HG03066 (cell line): ENCODE data around the gene TLR1.
"Not testable (repeated sequence)": the region's sequence is repeated elsewhere in the genome, so short reads cannot be mapped to it uniquely, and the experiment has no call there.

Source experiments
- ATAC-seq: cut with Tn5 transposase; IDR thresholded peaks from one replicate; pipeline ENCODE4 v1.9.1; 2021; ENCODE audit warnings: low read depth; ENCODE audit not compliant: unreplicated experiment

Gene TLR1

DNA sequence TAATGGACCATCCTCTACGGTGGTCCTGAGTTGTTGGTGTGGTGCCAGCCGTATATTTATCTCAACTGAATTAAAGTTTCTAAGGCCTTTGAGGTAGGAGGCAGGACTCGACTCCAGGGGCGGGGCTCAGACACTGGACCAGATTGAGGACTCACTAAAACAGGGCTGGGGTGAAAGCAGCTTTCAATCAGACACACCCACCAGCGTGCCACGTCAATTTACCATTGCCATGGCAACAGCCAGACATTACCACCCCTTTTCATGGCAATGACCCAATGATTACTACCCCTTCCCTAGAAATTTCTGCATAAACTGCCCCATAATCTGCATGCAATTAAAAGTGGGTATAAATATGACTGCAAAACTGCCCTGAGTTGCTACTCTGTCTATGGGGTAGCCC is 6.7 kb upstream of the TLR1 start:
- no peak for ATAC-seq

- ATAC-seq: not testable (repeated sequence)
Measured at GRCh38 chr4:38807462-38807861, 2.9 kb upstream of the TLR1 start.

- not testable (repeated sequence) for ATAC-seq
Measured at GRCh38 chr4:38806251-38806650, 1.7 kb upstream of the TLR1 start.

DNA sequence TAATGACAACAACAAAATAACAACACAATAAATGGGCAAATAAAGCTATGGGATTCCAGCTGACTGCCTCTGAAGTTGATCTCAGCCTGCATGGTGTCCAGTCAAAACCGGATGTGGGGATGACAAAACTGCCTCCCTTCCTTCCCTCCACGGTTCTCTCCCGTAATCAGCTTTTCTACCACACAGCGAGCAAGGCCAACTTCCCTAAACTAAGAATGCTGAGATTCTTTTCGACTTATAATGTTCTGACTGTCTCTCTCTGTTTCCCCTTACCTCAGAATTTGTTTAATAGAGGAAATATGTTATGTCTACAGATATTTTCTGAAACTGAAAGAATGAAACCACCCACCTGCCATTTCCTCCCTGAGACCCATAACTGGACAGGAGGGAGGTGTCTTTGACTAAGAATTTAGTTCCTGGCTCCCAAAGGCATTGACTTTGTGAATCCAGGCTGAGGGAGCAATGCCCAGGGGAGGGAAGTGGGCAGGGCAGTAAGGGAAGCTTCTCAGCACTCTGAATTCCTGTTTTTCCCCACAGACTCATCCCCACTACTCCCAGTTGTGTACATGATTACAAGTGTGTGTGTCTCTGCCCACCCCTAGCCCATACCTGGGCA is 1.0 kb upstream of the TLR1 start:
- peak; percentile 82 for ATAC-seq

- peak; percentile 53 for ATAC-seq
Measured at GRCh38 chr4:38803833-38804653, 548 bp downstream of the TLR1 start.

DNA sequence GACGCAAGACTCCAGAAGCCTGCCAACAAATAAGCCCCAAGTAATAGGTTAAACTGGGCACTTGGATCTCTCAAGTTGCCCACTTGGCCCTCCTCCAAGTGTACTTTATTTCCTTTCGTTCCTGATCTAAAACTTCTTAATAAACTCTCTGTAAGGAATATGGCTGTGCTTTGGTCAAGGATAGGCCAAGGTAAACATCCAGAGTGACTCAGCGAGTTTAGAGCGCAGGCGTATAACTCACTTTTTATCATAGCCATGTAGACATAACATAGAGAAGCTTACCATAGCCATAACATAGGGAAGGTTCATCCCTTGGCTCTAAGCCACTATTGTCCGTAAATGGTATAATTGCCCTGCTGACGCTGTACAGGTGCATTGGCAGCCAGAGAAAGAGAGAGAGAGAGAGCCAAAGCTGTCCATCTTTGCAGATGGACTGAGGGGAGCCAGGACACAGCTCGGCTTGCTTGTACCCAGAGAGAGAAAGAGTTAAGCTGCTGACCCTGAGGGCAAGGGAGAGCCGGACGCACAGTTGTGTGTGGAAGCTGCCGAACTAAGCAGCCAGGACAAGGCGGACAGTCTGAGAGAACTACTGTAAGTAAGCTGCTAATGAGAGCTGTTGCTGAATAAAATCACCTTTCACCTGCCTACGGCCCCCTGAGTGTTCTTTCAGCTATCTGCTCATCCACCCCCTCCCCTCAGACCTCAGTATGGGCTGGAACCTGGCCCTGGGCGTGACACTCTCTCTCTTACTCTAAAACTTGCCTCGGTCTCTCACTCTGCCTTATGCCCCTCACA is 1.8 kb downstream of the TLR1 start:
- ATAC-seq: no peak

GRCh38 chr4:38800961-38801450 is 3.6 kb downstream of the TLR1 start:
- ATAC-seq: no peak

GRCh38 chr4:38800366-38800765 is 4.2 kb downstream of the TLR1 start:
- ATAC-seq: no peak

GRCh38 chr4:38795087-38795486 is 9.5 kb downstream of the TLR1 start:
- no peak for ATAC-seq

GRCh38 chr4:38794051-38794450 is 10.5 kb downstream of the TLR1 start:
- ATAC-seq: no peak

DNA sequence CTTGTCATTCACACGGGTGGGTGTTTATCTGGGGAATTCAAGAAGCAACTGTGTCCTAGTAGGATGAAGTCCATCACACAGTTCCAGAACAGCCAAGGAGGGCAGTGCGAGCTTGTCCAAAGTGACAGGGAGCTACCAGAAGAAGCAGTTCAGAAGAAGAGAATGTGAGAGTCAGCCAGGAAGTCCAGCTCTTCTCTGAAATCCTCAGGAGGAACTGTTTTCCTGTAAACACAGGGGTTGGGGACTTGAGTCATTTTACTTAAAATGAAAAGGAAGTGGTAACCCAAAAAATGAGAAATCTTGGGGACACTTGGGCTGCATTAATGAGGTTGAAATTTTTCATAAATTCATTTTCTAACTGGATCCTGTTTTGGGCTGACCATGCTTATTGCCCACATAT is 13.6 kb downstream of the TLR1 start:
- no peak for ATAC-seq

- ATAC-seq: no peak
Measured at GRCh38 chr4:38788317-38788716, 16.3 kb downstream of the TLR1 start.

- ATAC-seq: no peak
Measured at GRCh38 chr4:38787693-38788092, 16.9 kb downstream of the TLR1 start.

GRCh38 chr4:38785901-38786402 is 18.6 kb downstream of the TLR1 start:
- peak; percentile 39 for ATAC-seq

DNA sequence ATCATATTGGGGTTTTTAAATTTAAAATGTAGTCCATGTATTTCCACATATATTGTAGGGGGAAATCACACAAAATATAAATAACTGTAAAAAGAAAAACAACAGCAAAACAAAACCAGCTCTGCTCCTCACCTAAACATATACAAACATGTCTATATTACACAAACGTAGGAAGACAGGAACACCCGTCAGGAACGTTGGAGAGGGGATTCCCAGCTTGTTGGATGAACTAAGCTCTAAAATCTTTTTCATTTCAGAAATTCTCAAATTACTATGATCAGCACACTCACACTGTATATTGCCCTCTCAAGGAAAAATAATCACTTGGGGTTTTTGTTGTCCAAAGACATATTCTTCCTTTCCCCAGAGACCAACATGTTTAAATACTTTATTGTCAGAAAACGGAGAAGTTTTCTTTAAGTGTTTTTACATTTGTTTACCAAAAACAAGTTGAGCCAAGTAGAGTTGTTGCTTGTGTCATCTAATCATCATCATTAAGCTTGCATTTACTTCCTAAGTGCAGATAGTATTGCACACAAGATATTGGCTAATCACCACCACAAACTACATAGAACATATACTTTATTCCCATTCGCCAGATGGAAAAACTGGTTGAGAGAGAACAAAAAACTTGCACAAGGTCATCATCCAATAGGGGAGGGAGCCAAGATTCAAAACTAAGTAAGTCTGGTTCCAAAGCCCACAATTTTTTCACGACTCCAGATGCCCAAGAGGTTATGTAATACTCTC is 19.4 kb downstream of the TLR1 start:
- no peak for ATAC-seq

GRCh38 chr4:38784141-38784540 is 20.4 kb downstream of the TLR1 start:
- ATAC-seq: no peak

DNA sequence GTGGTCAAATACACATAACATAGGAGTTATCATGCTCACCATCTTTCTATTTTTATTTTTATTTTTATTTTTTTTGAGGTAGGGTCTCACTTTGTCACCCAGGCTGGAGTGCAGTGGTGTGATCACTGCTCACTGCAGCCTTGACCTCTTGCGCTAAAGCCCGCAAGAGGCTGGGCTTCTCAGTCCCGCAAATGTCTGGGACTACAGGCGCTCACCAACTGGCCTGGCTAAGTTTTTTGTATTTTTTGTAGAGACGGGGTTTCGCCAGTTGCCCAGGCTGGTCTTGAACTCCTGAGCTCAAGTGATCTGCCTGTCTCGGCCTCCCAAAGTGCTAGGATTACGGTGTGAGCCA is 21.5 kb downstream of the TLR1 start:
- no peak for ATAC-seq

DNA sequence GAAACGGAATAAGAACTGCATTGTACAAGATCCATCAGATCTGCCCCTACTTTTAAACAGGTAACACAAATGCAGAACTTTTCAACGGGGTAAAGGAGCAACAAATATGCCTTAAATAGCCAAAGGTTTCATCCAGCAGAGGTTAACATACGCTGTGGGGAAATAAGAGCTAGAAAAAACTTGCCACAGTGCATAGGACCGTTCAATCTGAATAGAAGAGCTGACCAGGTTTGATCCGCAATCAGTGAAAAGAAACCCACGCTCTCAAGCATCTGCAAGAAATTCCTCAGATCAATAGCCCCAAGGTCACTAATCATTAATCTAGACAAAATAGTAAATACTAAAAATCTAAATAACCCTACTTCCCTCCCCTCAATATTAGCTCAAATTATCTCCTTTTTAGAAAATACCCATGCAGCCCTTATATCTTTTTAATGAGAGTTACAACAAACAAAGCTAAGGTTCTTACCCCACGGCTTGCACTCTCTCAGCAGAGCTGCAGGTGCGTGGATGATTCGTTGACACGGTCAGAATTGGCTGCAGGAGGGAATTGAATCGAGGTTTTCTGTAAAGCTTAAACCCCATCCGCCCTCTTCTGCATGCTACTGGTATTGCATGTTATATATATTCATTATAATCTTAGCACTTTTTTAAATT is 22.0 kb downstream of the TLR1 start, which contains the start of gene TLR10:
TSS of gene TLR10 (minus strand) at position 539 of the 657 bp plus-strand sequence. CDS start 7,400 bp downstream, outside the sequence.
- peak; percentile 52 for ATAC-seq

GRCh38 chr4:38781854-38782261 is 22.7 kb downstream of the TLR1 start:
- ATAC-seq: no peak
